Measurements from ENCODE around the gene PKD1.

The PKD1 gene

GRCh38 chr16:2044541-2044940 lies 91.2 kb downstream of the PKD1 start:
- no peak overlapping the region for H3K4me3 ChIP-seq (ENCODE audit: low read depth, low read length)
- no peak for TF ChIP-seq CTCF (IDR thresholded peaks at IDR 0.05; ENCODE audit: insufficient read depth, low read length, missing control alignments)
- CTCF ChIA-PET, result interaction anchor here (1.2 to 5.0 kb wide), 3 partner anchors 9 to 96 kb away, joined by 3 to 19 read pairs (median 6); no protein-coding TSS in a partner anchor
- no peak for DNase-seq (ENCODE audit: low read depth, low spot score)
- POLR2A ChIA-PET, result no interaction called here

GRCh38 chr16:2043667-2044451 lies 91.8 kb downstream of the PKD1 start:
- no peak overlapping the region for H3K4me3 ChIP-seq (ENCODE audit: low read depth, low read length)
- CTCF ChIA-PET, result interaction anchor here (1.2 to 5.0 kb wide), 3 partner anchors 8 to 97 kb away, joined by 3 to 19 read pairs (median 6); no protein-coding TSS in a partner anchor
- no peak for DNase-seq (ENCODE audit: low read depth, low spot score)
- POLR2A ChIA-PET, result interaction anchor here (1.2 kb wide), 1 partner anchor 11 kb away, joined by 3 read pairs; no protein-coding TSS in a partner anchor
- no peak for TF ChIP-seq CTCF (IDR thresholded peaks at IDR 0.05; ENCODE audit: insufficient read depth, low read length, missing control alignments)

DNA sequence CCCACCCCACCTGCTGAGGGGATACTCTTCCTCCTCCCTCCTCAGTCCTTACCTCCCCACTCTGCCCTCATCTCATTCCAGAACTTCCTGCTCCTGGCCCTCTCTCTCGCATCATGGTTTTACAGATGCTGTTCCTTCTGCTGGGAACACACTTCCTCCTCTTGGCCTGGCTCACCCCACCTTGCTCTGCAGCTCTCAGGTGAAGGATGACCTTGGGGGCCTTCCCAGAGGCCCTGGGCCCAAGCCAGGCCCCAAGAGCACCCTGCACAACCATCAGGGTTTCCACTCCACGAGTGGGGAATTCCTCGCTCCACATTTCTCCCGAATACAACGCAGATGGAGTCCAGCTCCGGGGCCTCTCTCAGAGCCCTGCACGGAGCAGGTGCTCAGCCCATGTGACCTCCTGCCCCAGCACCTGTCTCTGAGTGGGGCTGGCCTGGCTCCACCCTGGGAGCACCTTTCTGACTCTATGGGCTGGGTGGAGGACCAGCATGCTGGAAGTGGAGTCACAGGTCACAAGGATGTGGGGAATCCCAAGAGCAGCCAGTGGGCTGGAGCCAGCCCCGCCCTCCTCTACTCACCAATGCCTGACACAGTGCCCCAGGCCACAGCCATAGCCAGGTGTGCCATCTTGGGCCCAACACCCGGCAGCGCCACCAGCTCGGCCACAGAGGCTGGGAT lies 92.6 kb downstream of the PKD1 start:
- H3K4me3 ChIP-seq (ENCODE audit: low read depth, low read length), result no peak overlapping the region
- CTCF ChIA-PET, result no interaction called here
- DNase-seq (ENCODE audit: low read depth, low spot score), result no peak
- no peak for TF ChIP-seq CTCF (IDR thresholded peaks at IDR 0.05; ENCODE audit: insufficient read depth, low read length, missing control alignments)
- POLR2A ChIA-PET, result interaction anchor here (1.2 kb wide), 1 partner anchor 10 kb away, joined by 3 read pairs; no protein-coding TSS in a partner anchor

GRCh38 chr16:2042171-2042985 lies 93.3 kb downstream of the PKD1 start:
- ChIA-PET CTCF (interaction anchor here (1.2 to 3.7 kb wide), 2 partner anchors 20 to 38 kb away, joined by 3 to 19 read pairs; no protein-coding TSS in a partner anchor), POLR2A (interaction anchor here (1.2 kb wide), 2 partner anchors 9 to 10 kb away, joined by 3 read pairs; no protein-coding TSS in a partner anchor)
- TF ChIP-seq CTCF (IDR thresholded peaks at IDR 0.05; ENCODE audit: insufficient read depth, low read length, missing control alignments), result no peak
- no peak overlapping the region for H3K4me3 ChIP-seq (ENCODE audit: low read depth, low read length)
- no peak for DNase-seq (ENCODE audit: low read depth, low spot score)

DNA sequence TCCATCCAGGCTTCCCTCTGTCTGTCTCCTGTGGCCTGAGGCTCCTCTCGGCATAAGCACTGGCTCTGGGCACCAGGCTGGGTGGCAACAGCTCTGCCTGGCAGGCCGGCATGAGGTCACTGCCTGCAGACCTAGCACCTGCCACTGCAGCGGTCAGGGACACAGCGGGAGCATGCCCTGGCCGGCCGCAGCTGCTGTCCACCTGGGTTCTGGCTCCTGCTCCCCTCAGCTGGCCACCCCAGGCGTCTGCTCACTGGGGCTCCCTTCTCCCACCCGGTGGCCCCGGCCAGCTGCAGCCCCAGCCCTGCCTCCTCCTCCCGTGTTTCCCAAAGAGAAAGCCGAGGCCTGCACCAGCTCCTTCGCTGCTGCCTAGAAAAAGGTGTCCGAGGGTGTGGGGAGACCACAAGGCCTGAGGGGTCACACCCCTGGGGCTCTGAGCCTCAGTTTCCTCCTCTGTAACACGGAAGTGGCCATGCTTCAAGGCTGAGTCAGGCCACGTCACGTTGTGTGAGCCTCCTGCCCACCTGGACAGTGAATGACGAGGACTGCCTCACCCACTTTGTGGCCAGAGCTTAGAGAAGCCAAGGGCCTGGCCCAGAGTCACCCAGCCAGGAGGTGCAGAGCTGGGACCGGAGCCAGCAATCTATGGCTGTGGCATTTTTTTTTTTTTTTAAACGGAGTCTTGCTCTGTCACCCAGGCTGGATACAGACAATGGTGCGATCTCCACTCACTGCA lies 94.7 kb downstream of the PKD1 start:
- no peak for TF ChIP-seq CTCF (IDR thresholded peaks at IDR 0.05; ENCODE audit: insufficient read depth, low read length, missing control alignments)
- CTCF ChIA-PET, result interaction anchor here (1.2 to 3.7 kb wide), 5 partner anchors 14 to 100 kb away, joined by 3 to 19 read pairs (median 4); no protein-coding TSS in a partner anchor
- DNase-seq (ENCODE audit: low read depth, low spot score), result no peak
- no peak overlapping the region for H3K4me3 ChIP-seq (ENCODE audit: low read depth, low read length)
- POLR2A ChIA-PET, result interaction anchor here (1.0 to 1.2 kb wide), 2 partner anchors 8 to 113 kb away, joined by 3 read pairs; no protein-coding TSS in a partner anchor

All from AG04449 (cell line).